GM03348 (cell line): Measurements from ENCODE around the gene PRND.
"Not testable (repeated sequence)": the region's sequence is repeated elsewhere in the genome, so short reads cannot be mapped to it uniquely, and the experiment has no call there.

Source experiments
- DNase-seq: peaks from one replicate; pipeline ENCODE4 v3.0.0; 2012; ENCODE audit warnings: low spot score

The PRND gene

DNA sequence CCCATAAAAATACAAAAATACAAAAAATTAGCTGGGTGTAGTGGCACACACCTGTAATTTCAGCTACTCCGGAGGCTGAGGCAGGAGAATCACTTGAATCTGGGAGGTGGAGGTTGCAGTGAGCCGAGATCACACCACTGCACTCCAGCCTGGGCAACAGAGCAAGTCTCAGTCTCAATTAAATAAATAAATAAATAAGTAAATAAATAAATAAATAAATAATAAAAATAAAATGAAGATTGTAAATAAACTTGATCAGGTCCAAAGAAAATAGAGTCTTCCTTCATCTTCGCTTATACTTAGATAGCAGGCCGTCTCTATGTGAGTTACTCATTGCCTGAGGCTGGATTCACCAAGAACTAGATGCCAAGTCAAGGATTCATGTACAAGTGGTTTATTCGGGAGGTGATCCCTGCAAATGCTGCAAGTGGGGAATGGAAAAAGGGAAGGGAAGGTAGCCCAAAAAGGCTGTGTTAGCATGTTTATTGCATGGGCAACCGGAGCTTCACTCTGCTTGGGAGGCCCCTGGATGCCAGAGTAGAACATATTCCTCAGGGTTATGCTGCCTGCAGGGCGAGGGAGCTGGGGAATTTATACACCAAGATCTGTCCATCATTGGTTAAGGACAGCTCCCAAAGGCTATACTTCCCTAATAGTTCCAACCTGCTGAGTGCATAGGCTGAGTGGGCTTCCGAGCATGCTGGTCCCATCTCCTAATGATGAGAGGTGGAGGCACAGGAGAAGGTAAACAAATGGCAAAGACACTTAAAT lies 16.3 kb downstream of the PRND start:
- no peak for DNase-seq

DNA sequence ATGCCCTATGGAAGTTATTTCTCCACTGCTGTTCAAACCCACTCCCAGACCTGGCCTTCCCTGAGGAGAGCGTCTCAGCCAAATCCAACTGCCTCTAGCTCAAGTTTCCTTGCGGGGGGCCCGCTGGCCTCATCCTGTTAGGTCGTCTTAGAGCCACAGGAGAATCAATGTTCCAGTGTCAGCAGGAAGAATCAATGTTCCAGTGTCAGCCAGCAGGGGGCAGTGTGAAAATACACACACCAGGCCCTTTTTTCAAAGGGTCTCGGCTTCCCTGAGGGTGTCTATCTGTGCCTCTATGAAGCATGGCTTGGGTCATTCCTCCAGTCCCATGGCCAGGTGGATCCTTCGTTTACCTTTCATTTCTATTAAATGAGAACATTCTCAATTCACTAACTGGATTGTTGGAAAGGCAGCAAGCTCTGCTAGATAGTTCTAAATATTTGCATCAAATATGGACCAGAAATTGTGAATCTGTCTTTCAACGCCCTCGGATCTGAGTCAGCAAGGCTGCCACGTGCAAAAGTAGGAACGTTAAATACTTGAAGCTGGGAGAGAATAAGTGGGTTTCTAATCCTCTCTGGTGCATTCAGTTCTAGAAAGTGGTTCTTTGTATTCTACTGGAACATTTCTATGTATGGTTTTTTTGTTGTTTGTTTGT lies 19.2 kb downstream of the PRND start:
- DNase-seq, result peak; percentile 71

DNA sequence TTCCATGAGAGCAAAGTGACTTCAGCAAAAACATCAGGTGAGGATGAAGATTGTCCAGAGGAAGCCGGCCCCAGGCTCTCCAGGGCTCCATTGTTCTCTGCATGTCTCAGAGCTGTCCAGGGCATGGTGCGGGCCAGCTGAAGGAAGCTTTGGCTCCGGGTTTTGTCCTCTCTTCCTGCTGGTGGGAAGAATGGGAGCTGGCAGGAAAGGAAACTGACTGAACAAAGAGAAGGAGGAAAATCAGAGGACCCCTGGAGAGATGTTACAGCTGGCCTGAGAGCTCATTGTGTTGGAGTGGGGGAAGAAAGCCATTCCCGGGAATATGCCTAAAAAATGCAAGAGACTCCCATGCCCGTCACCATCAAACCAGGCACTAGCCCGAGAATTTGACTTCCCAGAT lies 27.1 kb downstream of the PRND start:
- DNase-seq, result no peak

GRCh38 chr20:4749326-4749725 lies 27.6 kb downstream of the PRND start:
- DNase-seq, result no peak

- DNase-seq, result no peak
Measured at GRCh38 chr20:4750381-4750780, 28.7 kb downstream of the PRND start.

DNA sequence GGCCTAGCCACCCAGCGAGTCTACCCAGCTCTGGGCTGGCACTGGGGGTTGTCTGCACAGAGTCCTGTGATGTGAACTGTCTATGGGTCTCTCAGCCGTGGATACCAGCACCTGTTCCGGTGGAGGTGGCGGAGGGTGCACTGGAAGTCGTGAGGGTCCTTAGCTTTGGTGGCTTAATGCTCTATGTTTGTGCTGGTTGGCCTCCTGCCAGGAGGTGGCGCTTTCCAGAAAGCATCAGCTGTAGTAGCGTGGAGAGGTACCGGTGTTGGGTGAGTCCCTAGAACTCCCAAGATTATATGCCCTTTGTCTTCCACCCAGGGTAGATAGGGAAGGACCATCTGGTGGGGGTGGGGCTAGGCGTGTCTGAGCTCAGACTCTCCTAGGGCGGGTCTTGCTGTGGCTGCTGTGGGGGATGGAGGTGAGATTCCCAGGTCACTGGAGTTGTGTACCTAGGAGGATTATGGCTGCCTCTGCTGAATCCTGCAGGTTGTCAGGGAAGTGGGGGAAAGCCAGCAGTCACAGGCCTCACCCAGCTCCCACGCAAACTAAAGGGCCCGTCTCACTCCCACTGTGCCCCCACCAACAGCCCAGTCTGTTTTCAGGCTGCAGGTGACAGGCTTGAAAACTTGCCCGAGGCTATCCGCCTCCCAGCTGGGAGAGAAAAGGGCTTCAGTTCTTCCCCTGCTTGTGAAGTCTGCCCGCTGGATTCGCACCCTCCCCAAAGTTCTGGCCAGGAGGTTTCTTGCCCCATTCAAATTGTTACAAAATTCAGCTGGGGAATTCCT lies 37.6 kb downstream of the PRND start:
- not testable (repeated sequence) for DNase-seq

- DNase-seq, result no peak
Measured at GRCh38 chr20:4763261-4763660, 41.6 kb downstream of the PRND start.

- DNase-seq, result no peak
Measured at GRCh38 chr20:4763723-4764510, 42.2 kb downstream of the PRND start.

- DNase-seq, result no peak
Measured at GRCh38 chr20:4764805-4765204, 43.1 kb downstream of the PRND start.

DNA sequence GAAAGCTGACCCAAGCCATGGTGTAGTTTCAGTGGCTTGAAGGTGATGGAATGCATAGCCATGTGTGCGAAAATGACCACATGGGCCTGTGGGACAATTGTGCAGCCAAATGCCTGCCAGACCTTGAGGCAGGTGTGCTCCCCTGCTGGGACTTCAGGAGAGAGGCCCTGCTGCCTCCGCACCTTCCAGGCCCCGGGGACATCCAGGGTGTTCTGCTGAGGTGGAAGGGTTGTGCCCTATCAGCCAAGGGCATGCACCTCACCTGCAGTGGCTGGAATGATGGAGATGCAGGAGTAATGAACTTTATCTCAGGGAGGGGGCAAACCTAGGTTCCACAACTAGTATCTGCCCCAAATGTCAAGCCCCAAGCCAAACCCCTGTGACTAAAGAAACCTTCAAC lies 44.0 kb downstream of the PRND start:
- DNase-seq, result no peak

DNA sequence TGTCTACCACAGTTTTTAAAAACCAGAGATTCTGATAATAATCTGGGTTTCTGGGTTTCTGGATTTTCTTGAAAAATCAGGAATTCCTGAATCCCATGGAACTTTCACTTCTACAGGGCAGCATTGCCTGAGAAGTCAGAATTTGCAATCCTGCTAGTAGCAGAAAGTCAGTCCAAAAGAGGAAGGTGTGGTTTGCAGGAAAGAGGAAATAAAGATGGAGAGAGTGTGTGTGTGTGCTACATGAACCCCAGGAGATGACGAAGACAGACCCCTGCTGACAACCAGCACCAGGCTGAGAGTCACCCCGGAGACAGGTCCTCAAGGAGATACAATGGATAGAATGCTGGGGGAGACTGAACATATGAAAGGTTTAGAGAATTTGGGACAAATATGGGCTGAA lies 44.9 kb downstream of the PRND start:
- DNase-seq, result no peak

DNA sequence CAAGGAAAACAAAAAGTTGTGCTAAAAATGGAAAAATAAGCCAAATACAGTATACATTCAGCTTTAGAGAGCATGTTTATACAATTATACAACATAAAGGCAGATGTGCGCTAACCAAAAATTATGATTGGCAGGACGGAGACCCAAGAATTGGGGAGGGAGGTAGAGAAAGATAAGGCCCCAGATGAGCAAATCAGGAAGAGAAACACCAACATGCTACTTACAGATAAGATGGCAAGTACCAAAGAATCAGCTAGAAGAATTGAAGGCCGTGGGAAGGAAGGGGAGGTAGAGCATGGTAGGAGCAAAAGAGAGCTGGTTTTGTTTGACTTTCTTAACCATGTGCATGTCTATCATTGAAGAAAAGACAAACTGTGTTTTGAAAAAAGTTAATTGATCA lies 45.4 kb downstream of the PRND start:
- no peak for DNase-seq

GRCh38 chr20:4769328-4769727 lies 47.6 kb downstream of the PRND start:
- no peak for DNase-seq

GRCh38 chr20:4770026-4770425 lies 48.3 kb downstream of the PRND start:
- no peak for DNase-seq

GRCh38 chr20:4771004-4771403 lies 49.3 kb downstream of the PRND start:
- DNase-seq, result no peak

GRCh38 chr20:4772132-4772531 lies 50.4 kb downstream of the PRND start:
- no peak for DNase-seq

DNA sequence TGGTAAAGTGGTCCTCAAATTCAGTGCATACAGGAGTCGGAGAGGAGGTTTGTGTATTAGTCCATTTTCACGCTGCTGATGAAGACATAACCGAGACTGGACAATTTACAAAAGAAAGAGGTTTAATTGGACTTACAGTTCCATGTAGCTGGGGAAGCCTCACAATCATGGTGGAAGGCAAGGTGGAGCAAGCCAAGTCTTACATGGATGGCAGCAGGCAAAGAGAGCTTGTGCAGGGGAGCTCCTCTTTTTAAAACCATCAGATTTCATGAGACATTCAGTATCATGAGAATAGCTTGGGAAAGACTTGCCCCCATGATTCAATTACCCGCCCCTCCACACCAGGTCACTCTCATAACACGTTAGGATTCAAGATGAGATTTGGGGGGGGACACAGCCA lies 51.3 kb downstream of the PRND start:
- not testable (repeated sequence) for DNase-seq

GRCh38 chr20:4773736-4774135 lies 52.0 kb downstream of the PRND start:
- no peak for DNase-seq

- no peak for DNase-seq
Measured at GRCh38 chr20:4774207-4774606, 52.5 kb downstream of the PRND start.

GRCh38 chr20:4775322-4776078 lies 53.8 kb downstream of the PRND start:
- no peak for DNase-seq

DNA sequence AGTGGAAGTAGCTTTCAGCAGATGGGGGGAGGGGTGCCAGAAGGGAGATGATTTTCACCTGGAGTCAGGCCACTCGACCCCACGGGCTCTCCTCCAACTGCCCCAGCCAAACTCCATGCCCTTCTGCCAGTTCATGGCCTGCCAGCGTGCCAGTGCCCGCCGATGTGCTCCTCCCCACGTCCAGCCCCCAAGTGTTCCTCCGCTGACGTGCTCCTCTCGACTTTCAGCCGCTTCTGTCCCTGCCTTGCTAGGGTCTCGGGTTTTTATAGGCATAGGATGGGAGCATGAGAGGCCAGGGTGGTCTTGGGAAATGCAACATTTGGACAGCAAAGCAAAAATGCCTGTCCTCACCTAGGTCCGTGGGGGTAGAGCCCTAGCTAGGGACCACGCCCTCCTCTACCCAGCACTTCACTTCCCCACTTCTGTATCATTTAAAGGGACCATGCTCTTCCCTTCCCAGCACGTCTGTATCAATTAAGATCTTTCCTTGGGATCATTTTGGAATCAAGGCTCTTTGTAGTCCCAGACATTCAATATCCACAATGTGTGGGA lies 54.4 kb downstream of the PRND start:
- DNase-seq, result no peak
